Heart left ventricle (tissue), 16 donors: Measurements from ENCODE around the gene FAT3. TPM values are rescaled to one million over a fixed set of nuclear protein-coding genes. Genes with fewer than 3 reads are reported as not detected.

Source experiments
- ATAC-seq, 4 donors: fragments of 200-7000 bp; cut with Tn5 transposase; one replicate each; pipeline ENCODE4 v1.9.1; 2020 to 2022; ENCODE audit warnings: moderate library complexity in 4 of 4, mild to moderate bottlenecking in 3 of 4, moderate number of reproducible peaks in 1 of 4
- DNase-seq, 5 donors: peaks; one replicate each; pipeline ENCODE4 v3.0.0-alpha.2; 2020
- H3K27ac ChIP-seq, 12 donors: fragments of 200-600 bp; sonication (generic) in 4 of 12; one replicate each; pipeline versions ENCODE4 v1.5.0 to v1.8.0; 2016 to 2022; ENCODE audit warnings: mild to moderate bottlenecking in 2 of 12
- H3K27me3 ChIP-seq, 9 donors: fragments of 200-600 bp; sonication (generic) in 2 of 9; one replicate each; pipeline versions ENCODE4 v1.5.1 to v1.8.0; 2016 to 2022; ENCODE audit warnings: mild to moderate bottlenecking in 3 of 9
- H3K36me3 ChIP-seq, 9 donors: fragments of 200-600 bp; sonication (generic) in 2 of 9; one replicate each; pipeline versions ENCODE4 v1.5.0 to v1.8.0; 2018 to 2022; ENCODE audit warnings: mild to moderate bottlenecking in 2 of 9
- H3K4me1 ChIP-seq, 12 donors: fragments of 200-600 bp; sonication (generic) in 4 of 12; one replicate each; pipeline versions ENCODE4 v1.5.0 to v1.8.0; 2016 to 2022; ENCODE audit warnings: mild to moderate bottlenecking in 3 of 12
- H3K4me3 ChIP-seq, 12 donors: fragments of 200-600 bp; sonication (generic) in 4 of 12; one replicate each; pipeline versions ENCODE4 v1.5.0 to v1.8.0; 2017 to 2022; ENCODE audit warnings: mild to moderate bottlenecking in 9 of 12, moderate library complexity in 4 of 12
- H3K9me3 ChIP-seq, 12 donors: fragments of 200-600 bp; sonication (generic) in 4 of 12; one replicate each; pipeline versions ENCODE4 v1.5.0 to v1.8.0; 2016 to 2022; ENCODE audit warnings: mild to moderate bottlenecking in 1 of 12
- CTCF ChIP-seq, 12 donors: fragments of 200-600 bp; sonication (generic) in 4 of 12; IDR thresholded peaks; one replicate each; pipeline versions ENCODE4 v1.5.0 to v1.8.0; 2018 to 2022; ENCODE audit warnings: antibody characterized with exemption in 12 of 12, mild to moderate bottlenecking in 5 of 12
- POLR2A ChIP-seq, 2 donors: fragments of 450-650 bp; IDR thresholded peaks; one replicate each; pipeline ENCODE4 v1.6.1; 2017; ENCODE audit warnings: antibody characterized with exemption in 2 of 2, mild to moderate bottlenecking in 2 of 2, moderate library complexity in 2 of 2
- WGBS, 4 donors: extraction: QIAGEN DNeasy Blood & Tissue Kit in 2 of 4; methylation state at CpG; one replicate each; pipeline versions ENCODE4 v1.1.5 to v1.1.7; 2013 to 2018; 5-methylcytosine and 5-hydroxymethylcytosine counted together
- intact Hi-C, 10 donors: fragments of 100-400 bp; cut with DNase I; formaldehyde crosslinking; loops; one replicate each; pipeline versions ENCODE4 v1.11.1 to v1.14.2; 2022
- polyA plus RNA-seq, 2 donors: library from polyadenylated mRNA; stranded (reverse); fragments of 200-250 nt; gene quantifications; one replicate each; pipeline ENCODE4 v1.2.3, GENCODE V29; 2013
- total RNA-seq, 9 donors: library from RNA; depleted of rRNA in 2 of 9; stranded (reverse); fragments of >200 nt in 2 of 9; fragmentation: NEBNext Ultra II Directional in 3 of 9; extraction: Animal tissue kit (Norgen Biotek cat#: 25700) in 3 of 9; gene quantifications; one replicate each; pipeline versions ENCODE4 v1.1.0 to v1.2.4, GENCODE V29; 2016 to 2023
- donor health status: ischemic (EF 13 %, LVEDD 7.1; RV severe dilation, severe dysfunction).
- donor health status: healthy with polysubstance abuse.
- donor health status: DM: no; HTN: yes; CAD: no.
- donor health status: DM: no; HTN: no; CAD: no.
- donor health status: ischemic (EF 25% LVEDD 6.9; RV normal size, moderate dysfunction).
- donor health status: ischemic (EF 25% LVEDD 5.7; RV mildly dilated, moderate dysfunction).
- donor health status: healthy.
- donor health status: DM: yes; HTN: yes; CAD: no.
- donor health status: ischemic (EF 35%, LVEDD 5.7; RV mildly dilated, moderate dysfunction).
- donor health status: nonischemic (EF 11% LVEDD 7.7; RV severe dilation, severe dysfunction).
- donor health status: DM: yes; HTN: yes; CAD: no.
- donor health status: PGD.
- donor health status: ischemic (EF 29% LVEDD 5.4; RV normal size, mild dysfunction).
- donor health status: nonischemic (EF 23%, LVEDD 6.1; RV moderate dilation, normal function).

FAT3 gene
- total and polyA plus RNA-seq, 11 donors = under 0.01 to 2.2 (median 0.11) TPM; not detected in 1

- H3K27me3 ChIP-seq = peaks cover 0 to 6% (median 0%) of the 10 kb centered on the region in 9 donors
- no peak for TF ChIP-seq CTCF (IDR thresholded peaks at IDR 0.05)
- TF ChIP-seq POLR2A (IDR thresholded peaks at IDR 0.05) = no peak
- H3K4me1 ChIP-seq = no peaks in the 10 kb centered on the region
- no peak for DNase-seq
- H3K36me3 ChIP-seq = no peaks in the 10 kb centered on the region
- H3K27ac ChIP-seq = no peak overlapping the region
- H3K4me3 ChIP-seq = no peak overlapping the region
- no peaks in the 10 kb centered on the region for H3K9me3 ChIP-seq
- no peak for ATAC-seq
- 81 to 90% (median 83%) methylated on average over 5 of the region's 5 CpGs for WGBS, 4 donors
- intact Hi-C loops = no loop called here
Measured at GRCh38 chr11:92245700-92246271, 21.2 kb downstream of the FAT3 start.

- intact Hi-C loops = no loop called here
- H3K27ac ChIP-seq = no peak overlapping the region
- H3K4me1 ChIP-seq = no peaks in the 10 kb centered on the region
- no peaks in the 10 kb centered on the region for H3K36me3 ChIP-seq
- peaks cover 0 to 6% (median 0%) of the 10 kb centered on the region in 9 donors for H3K27me3 ChIP-seq
- H3K4me3 ChIP-seq = no peak overlapping the region
- no peaks in the 10 kb centered on the region for H3K9me3 ChIP-seq
- DNase-seq (no peak), ATAC-seq (no peak)
- TF ChIP-seq CTCF (IDR thresholded peaks at IDR 0.05) = no peak
- no peak for TF ChIP-seq POLR2A (IDR thresholded peaks at IDR 0.05)
Measured at GRCh38 chr11:92246630-92247029, 22.0 kb downstream of the FAT3 start.

GRCh38 chr11:92249156-92249753, 24.6 kb downstream of the FAT3 start:
- intact Hi-C loops = no loop called here
- ATAC-seq (no peak), DNase-seq (no peak)
- Histone ChIP-seq H3K27me3 (peaks cover 0 to 2% (median 0%) of the 10 kb centered on the region in 9 donors), H3K4me3 (no peak overlapping the region), H3K36me3 (no peaks in the 10 kb centered on the region), H3K9me3 (no peaks in the 10 kb centered on the region), H3K4me1 (no peaks in the 10 kb centered on the region), H3K27ac (no peak overlapping the region)
- no peak for TF ChIP-seq POLR2A (IDR thresholded peaks at IDR 0.05)
- TF ChIP-seq CTCF (IDR thresholded peaks at IDR 0.05) = no peak
- 62 to 69% (median 66%) methylated on average over 7 of the region's 7 CpGs for WGBS, 4 donors

- ATAC-seq = no peak
- H3K27ac ChIP-seq = no peak overlapping the region
- no peaks in the 10 kb centered on the region for H3K36me3 ChIP-seq
- intact Hi-C loops = no loop called here
- 75 to 89% (median 79%) methylated on average over 1 of the region's 1 CpG for WGBS, 4 donors
- H3K4me1 ChIP-seq = no peaks in the 10 kb centered on the region
- no peaks in the 10 kb centered on the region for H3K9me3 ChIP-seq
- no peak for TF ChIP-seq CTCF (IDR thresholded peaks at IDR 0.05)
- no peak for TF ChIP-seq POLR2A (IDR thresholded peaks at IDR 0.05)
- DNase-seq = no peak
- H3K27me3 ChIP-seq = no peaks in the 10 kb centered on the region
- H3K4me3 ChIP-seq = no peak overlapping the region
Measured at GRCh38 chr11:92251980-92252379, 27.4 kb downstream of the FAT3 start.
